ENCODE data around the gene EBP.
"Not testable (repeated sequence)": the region's sequence is repeated elsewhere in the genome, so short reads cannot be mapped to it uniquely, and the experiment has no call there.

Gene EBP

DNA sequence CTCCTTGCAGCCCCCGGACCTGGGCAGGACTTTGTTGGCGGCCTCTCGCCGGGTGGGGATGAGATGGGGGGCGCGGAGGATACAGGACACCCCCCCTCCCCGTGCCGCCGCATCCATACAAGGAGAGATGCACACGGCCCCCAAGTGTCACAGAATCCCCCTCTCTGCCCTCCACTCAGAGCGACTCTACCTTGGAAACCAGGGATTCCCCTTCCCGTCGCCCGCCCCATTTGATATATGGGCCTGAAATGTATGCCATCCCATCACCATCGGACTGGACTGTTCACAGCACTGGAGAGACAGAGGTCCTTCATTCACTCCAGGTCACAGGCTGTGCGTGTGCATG lies 12.4 kb upstream of the EBP start:
- no peak for DNase-seq
- H3K27me3 Mint-ChIP-seq: no peaks in the 10 kb centered on the region
- H3K4me1 Mint-ChIP-seq: peaks cover 13% of the 10 kb centered on the region
- H3K27ac Mint-ChIP-seq: peak overlapping the region; percentile 77
- ATAC-seq: peak; percentile 12
- peak overlapping the region; percentile 89 for H3K4me3 Mint-ChIP-seq
- no peaks in the 10 kb centered on the region for H3K9me3 Mint-ChIP-seq
- peaks cover 2% of the 10 kb centered on the region for H3K36me3 Mint-ChIP-seq (ENCODE audit: low read depth)

DNA sequence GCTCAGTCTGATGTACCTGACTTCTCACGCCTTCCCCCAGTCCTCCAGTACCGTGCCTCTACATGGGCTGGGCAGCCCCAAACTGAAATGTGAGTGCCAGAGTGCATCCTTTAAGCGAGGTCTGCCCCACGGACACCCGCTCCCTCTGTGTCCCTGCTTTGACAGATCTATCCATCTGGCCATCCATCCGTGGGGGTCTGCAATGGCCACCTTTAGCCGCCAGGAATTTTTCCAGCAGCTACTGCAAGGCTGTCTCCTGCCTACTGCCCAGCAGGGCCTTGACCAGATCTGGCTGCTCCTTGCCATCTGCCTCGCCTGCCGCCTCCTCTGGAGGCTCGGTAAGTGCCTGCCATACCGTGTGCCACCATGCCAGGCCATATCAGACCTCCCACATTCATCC lies 12.0 kb upstream of the EBP start:
- Mint-ChIP-seq H3K4me3 (peak overlapping the region; percentile 89), H3K27ac (peak overlapping the region; percentile 77), H3K27me3 (no peaks in the 10 kb centered on the region), H3K9me3 (no peaks in the 10 kb centered on the region), H3K36me3 (ENCODE audit: low read depth) (peaks cover 4% of the 10 kb centered on the region), H3K4me1 (peaks cover 13% of the 10 kb centered on the region)
- ATAC-seq (peak; percentile 37), DNase-seq (no peak)

DNA sequence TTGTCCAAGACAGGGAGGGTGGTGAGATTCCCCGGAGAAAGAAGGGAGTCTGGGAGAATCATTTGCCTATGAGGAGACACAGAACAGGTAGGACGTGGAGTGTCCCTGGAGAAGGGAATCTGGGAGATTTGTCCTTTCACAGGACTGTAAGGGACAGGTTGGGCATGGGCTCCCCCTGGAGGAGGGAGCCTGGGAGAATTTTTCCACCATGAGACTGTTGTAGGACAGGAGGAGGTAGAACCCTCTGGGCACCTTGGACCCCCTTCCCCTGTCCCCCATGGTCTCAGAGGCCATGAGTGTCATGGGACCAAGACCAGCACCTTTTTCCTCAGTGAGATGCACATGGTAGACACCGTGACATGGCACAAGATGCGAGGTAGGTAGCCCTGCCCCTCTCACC lies 10.0 kb upstream of the EBP start:
- Mint-ChIP-seq H3K27me3 (no peaks in the 10 kb centered on the region), H3K4me1 (peaks cover 13% of the 10 kb centered on the region), H3K27ac (no peak overlapping the region), H3K4me3 (no peak overlapping the region), H3K36me3 (ENCODE audit: low read depth) (peaks cover 6% of the 10 kb centered on the region), H3K9me3 (no peaks in the 10 kb centered on the region)
- DNase-seq: no peak
- ATAC-seq: no peak

DNA sequence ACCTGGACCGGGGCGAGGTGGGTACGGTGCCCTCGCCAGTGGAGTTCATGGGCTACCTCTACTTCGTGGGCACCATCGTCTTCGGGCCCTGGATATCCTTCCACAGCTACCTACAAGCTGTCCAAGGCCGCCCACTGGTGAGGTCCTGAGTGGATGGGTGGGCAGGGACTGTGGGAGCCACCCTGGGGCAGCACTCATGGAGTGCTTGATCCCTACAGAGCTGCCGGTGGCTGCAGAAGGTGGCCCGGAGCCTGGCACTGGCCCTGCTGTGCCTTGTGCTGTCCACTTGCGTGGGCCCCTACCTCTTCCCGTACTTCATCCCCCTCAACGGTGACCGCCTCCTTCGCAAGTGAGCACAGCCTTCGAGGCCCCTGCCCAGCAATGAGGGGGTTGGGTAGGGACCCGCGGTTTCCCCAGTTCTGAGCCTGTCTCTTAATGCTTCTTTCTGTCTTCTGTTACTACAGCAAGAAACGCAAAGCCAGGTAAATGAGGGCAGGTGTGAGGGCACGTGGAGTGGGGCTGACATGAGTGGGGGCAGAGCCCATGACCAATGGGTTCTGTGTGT lies 9.2 kb upstream of the EBP start:
- Mint-ChIP-seq H3K36me3 (ENCODE audit: low read depth) (peaks cover 6% of the 10 kb centered on the region), H3K4me1 (peaks cover 16% of the 10 kb centered on the region), H3K27me3 (no peaks in the 10 kb centered on the region), H3K9me3 (no peaks in the 10 kb centered on the region), H3K27ac (no peak overlapping the region), H3K4me3 (no peak overlapping the region)
- no peak for ATAC-seq
- DNase-seq: no peak

DNA sequence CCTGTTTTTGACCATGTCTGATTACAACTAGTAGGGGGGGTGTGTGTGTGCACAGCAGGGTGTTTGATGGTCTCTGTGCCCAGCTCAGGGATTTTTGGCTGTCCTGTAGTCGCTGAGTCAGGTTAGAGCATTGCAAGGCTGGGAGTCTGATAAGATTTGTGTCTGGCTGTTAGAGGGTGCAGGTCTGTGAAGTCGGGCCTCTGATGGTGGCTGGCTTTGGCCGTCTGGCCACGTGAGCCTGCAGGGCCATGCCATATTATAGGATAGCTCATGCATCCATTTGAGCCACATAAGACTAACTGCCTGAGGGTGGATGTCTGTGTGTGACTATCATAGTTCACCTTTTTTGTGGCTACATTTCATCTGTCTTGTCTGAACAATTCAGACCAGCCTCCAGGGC lies 7.9 kb upstream of the EBP start:
- no peaks in the 10 kb centered on the region for H3K9me3 Mint-ChIP-seq
- no peak overlapping the region for H3K4me3 Mint-ChIP-seq
- DNase-seq (no peak), ATAC-seq (no peak)
- H3K27me3 Mint-ChIP-seq: no peaks in the 10 kb centered on the region
- H3K27ac Mint-ChIP-seq: no peak overlapping the region
- H3K4me1 Mint-ChIP-seq: peaks cover 16% of the 10 kb centered on the region
- H3K36me3 Mint-ChIP-seq (ENCODE audit: low read depth): peaks cover 6% of the 10 kb centered on the region

DNA sequence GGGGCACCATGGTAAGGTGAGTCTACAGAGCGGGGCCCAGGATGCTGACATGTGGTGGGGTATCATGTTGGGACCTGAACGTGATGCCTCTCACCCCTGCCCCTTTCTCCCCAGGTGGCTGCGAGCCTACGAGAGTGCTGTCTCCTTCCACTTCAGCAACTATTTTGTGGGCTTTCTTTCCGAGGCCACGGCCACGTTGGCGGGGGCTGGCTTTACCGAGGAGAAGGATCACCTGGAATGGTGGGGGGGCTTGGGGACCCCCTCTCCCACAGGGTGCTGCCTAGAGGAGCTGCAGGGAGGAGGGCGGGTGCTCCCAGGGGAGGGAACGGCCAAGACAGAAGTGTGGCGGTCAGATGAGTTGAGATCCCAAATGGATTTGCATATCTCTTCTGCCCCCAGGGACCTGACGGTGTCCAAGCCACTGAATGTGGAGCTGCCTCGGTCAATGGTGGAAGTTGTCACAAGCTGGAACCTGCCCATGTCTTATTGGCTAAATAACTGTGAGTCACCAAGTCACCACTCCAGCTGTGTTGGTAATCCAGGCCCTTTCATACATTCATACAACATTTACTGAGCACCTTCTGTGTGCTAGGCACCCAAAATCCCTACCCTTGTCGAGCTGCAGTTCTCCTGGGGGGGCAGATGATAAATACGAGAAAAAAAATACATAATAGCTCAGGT lies 7.3 kb upstream of the EBP start:
- Mint-ChIP-seq H3K36me3 (ENCODE audit: low read depth) (peaks cover 6% of the 10 kb centered on the region), H3K27ac (no peak overlapping the region), H3K4me3 (no peak overlapping the region), H3K9me3 (no peaks in the 10 kb centered on the region), H3K4me1 (peaks cover 17% of the 10 kb centered on the region), H3K27me3 (no peaks in the 10 kb centered on the region)
- DNase-seq: no peak
- no peak for ATAC-seq

DNA sequence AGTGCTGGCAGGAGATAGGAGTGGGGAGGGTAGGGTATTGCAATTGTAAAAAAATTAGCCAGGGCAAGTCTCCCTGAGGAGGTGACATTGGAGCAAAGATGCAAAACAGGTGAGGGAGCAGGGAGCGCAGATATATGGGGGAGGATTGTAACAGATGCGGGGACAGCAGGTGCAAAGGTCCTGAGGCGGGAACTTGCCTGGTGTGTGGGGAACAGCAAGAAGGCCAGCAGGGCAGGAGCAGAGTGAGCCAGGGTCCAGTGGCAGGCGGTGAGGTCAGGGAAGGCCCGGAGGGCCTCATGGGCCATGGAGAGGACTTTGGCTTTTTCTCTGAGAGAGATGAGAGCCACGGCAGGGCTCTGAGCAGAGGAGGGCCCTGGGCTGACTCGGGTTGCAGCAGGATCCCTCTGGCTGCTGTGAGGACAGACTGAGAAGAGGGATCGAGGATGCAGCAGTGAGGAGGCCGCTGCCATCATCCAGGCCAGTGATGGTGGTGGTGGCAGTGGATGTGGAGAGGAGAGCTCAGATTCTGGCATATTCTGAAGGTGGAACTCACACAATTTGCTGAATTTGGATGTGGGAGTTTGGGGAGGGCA lies 6.6 kb upstream of the EBP start:
- Mint-ChIP-seq H3K36me3 (ENCODE audit: low read depth) (peaks cover 6% of the 10 kb centered on the region), H3K4me3 (no peak overlapping the region), H3K9me3 (no peaks in the 10 kb centered on the region), H3K27me3 (no peaks in the 10 kb centered on the region), H3K27ac (no peak overlapping the region), H3K4me1 (peaks cover 15% of the 10 kb centered on the region)
- ATAC-seq (no peak), DNase-seq (no peak)

DNA sequence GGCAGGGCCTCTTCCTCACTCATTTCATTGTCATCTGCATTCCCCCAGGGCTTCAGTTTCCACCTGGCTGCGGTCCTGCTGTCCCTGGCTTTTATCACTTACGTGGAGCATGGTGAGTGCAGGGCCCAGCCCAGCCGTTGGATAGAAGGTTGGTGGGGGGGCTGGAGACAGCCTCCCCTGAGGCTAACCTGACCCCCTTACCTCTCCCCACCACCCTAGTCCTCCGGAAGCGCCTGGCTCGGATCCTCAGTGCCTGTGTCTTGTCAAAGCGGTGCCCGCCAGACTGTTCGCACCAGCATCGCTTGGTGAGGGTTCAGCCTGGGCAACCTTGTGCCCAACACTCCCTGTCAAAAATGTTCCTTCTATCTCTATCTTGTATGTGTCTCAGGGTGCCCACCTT lies 5.8 kb upstream of the EBP start:
- no peak overlapping the region for H3K4me3 Mint-ChIP-seq
- no peaks in the 10 kb centered on the region for H3K9me3 Mint-ChIP-seq
- ATAC-seq: no peak
- no peaks in the 10 kb centered on the region for H3K27me3 Mint-ChIP-seq
- peaks cover 5% of the 10 kb centered on the region for H3K36me3 Mint-ChIP-seq (ENCODE audit: low read depth)
- H3K4me1 Mint-ChIP-seq: peaks cover 17% of the 10 kb centered on the region
- no peak for DNase-seq
- no peak overlapping the region for H3K27ac Mint-ChIP-seq

DNA sequence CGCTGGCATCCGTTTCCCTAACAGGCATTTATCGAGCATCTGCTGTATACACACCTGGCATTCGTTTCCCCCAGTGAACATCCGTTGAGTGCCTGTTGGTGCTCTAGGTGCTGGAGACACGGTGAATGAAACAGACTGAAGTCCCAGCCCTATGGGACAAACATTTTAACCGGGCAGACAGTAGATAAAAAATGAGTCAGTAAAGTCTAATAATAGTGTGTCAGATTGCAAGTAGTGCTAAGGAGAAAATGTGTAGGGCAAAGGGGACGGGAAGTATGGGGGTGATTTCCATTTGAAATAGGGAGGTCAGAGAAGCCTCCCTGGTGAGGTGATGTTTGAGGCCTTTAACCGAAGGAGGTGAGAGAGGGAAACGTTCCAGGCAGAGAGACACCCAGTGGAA lies 5.3 kb upstream of the EBP start:
- no peak for ATAC-seq
- peaks cover 5% of the 10 kb centered on the region for H3K36me3 Mint-ChIP-seq (ENCODE audit: low read depth)
- H3K27ac Mint-ChIP-seq: no peak overlapping the region
- no peaks in the 10 kb centered on the region for H3K27me3 Mint-ChIP-seq
- no peak for DNase-seq
- H3K4me1 Mint-ChIP-seq: peaks cover 22% of the 10 kb centered on the region
- H3K4me3 Mint-ChIP-seq: no peak overlapping the region
- H3K9me3 Mint-ChIP-seq: no peaks in the 10 kb centered on the region

DNA sequence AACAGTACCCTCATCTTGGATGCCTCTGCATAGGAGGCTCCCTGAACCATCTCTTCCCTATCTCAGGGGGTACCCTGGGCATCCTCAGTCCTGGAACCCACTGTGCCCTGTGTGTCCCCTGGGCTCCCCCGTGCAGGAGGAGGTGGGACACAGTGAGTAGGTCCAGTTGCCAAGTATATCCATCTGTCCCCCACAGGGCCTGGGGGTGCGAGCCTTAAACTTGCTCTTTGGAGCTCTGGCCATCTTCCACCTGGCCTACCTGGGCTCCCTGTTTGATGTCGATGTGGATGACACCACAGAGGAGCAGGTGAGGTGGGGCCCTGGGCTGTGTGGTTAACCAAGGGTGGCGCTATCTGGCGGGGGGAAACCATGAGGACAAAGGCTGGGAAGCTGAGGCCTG lies 4.6 kb upstream of the EBP start:
- Mint-ChIP-seq H3K4me1 (peaks cover 23% of the 10 kb centered on the region), H3K4me3 (no peak overlapping the region), H3K27ac (no peak overlapping the region), H3K27me3 (no peaks in the 10 kb centered on the region), H3K36me3 (ENCODE audit: low read depth) (peaks cover 5% of the 10 kb centered on the region), H3K9me3 (no peaks in the 10 kb centered on the region)
- DNase-seq: no peak
- no peak for ATAC-seq

DNA sequence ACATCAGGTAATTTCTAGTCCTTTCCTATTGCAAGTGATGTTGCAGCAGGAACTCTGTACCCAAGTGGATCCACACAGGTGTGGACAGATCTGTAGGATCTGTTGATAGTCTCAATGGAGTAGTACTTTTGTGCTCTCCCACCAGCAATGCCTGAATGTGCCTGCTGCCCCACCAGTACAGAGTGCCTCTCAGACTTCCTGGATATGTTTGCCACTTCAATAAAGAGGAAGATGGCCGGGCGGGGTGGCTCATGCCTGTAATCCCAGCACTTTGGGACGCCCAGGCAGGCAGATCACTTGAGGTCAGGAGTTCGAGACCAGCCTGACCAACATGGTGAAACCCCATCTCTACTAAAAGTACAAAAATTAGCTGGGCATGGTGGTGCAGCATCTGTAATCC lies 2.1 kb upstream of the EBP start:
- not testable (repeated sequence) for H3K27ac Mint-ChIP-seq; H3K36me3 Mint-ChIP-seq (ENCODE audit: low read depth); H3K9me3 Mint-ChIP-seq

DNA sequence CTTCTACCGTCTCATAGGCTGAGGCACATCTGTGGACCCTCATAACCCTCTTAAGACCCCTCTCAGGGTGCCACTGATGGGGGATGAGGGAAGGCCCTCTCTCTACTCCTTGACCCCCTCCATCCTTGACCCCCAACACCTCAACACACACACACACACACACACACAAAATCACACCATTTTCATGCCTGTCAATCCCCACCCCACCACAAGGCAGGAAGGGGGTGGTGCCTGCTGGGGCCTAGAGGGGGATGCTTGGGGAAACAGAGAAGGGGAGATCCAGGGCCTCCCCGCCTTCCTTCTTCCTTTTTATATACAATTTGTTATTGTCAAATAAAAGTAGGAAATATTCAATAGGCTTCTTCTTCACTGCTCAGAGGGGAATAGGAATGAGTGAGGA lies 1.2 kb upstream of the EBP start:
- ATAC-seq: no peak
- Mint-ChIP-seq H3K4me1 (peaks cover 32% of the 10 kb centered on the region), H3K4me3 (peak overlapping the region; percentile 87), H3K9me3 (no peaks in the 10 kb centered on the region), H3K27me3 (no peaks in the 10 kb centered on the region), H3K27ac (peak overlapping the region; percentile 98), H3K36me3 (ENCODE audit: low read depth) (peaks cover 8% of the 10 kb centered on the region)
- no peak for DNase-seq

More for the DNA sequence above, 2.1 kb upstream of the EBP start:
- H3K4me1 Mint-ChIP-seq: peaks cover 28% of the 10 kb centered on the region
- not testable (repeated sequence) for H3K4me3 Mint-ChIP-seq, H3K27me3 Mint-ChIP-seq, DNase-seq, ATAC-seq

DNA sequence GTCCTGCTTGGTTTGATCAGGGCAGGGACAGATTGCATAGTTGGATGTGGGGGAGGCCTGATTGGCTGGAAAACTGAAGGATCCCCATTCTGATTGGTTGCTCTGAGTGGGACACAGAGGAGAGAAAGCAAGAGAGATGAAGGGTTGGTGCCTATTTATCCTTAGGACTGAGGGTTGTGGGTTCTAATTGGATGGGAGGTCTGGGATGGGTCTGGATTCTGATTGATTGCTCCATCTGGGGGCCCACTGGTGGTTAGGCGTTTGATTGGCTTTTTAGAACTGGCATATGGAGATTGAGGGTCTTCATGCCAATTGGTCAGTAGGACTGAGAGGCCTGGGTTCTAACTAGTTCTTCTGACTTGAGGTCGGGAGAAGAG lies 644 bp upstream of the EBP start:
- peaks cover 33% of the 10 kb centered on the region for H3K4me1 Mint-ChIP-seq

DNA sequence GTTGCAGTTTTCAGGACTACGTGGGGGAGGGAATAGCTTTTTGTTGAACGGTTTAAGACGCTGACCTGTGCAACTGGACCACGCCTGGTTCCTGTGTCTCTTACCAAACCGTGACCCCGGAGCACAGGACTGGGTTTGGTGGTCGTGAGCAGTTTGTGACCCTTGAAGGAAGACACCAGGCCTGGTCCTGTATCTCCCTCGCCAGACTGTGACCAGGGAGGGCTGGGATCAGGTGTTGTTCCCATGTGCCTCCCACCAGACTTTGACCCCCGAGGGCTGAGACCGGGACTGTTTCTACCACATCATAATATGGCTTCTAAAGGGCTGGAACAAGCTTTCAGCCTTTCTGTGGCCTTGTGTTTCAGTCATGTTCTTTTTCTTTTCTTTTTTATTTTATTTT lies 683 bp downstream of the EBP start:
- Mint-ChIP-seq H3K4me1 (peaks cover 37% of the 10 kb centered on the region), H3K9me3 (no peaks in the 10 kb centered on the region), H3K27ac (peak overlapping the region; percentile 88), H3K36me3 (ENCODE audit: low read depth) (peaks cover 18% of the 10 kb centered on the region), H3K4me3 (peak overlapping the region; percentile 87), H3K27me3 (no peaks in the 10 kb centered on the region)
- no peak for ATAC-seq
- no peak for DNase-seq

More for the DNA sequence above, 644 bp upstream of the EBP start:
- Mint-ChIP-seq H3K9me3 (no peaks in the 10 kb centered on the region), H3K36me3 (ENCODE audit: low read depth) (peaks cover 9% of the 10 kb centered on the region), H3K27me3 (no peaks in the 10 kb centered on the region), H3K27ac (peak overlapping the region; percentile 98), H3K4me3 (peak overlapping the region; percentile 87)
- DNase-seq: no peak
- ATAC-seq: no peak

DNA sequence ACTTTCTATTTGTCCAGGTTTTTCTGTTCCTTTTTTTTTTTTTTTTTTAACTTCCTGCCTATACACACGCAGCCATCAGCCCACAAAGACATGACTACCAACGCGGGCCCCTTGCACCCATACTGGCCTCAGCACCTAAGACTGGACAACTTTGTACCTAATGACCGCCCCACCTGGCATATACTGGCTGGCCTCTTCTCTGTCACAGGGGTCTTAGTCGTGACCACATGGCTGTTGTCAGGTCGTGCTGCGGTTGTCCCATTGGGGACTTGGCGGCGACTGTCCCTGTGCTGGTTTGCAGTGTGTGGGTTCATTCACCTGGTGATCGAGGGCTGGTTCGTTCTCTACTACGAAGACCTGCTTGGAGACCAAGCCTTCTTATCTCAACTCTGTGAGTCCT lies 2.1 kb downstream of the EBP start:
- Mint-ChIP-seq H3K36me3 (ENCODE audit: low read depth) (peaks cover 26% of the 10 kb centered on the region), H3K9me3 (no peaks in the 10 kb centered on the region), H3K27ac (no peak overlapping the region), H3K4me1 (peaks cover 37% of the 10 kb centered on the region), H3K4me3 (peak overlapping the region; percentile 63), H3K27me3 (no peaks in the 10 kb centered on the region)
- DNase-seq: no peak
- ATAC-seq: no peak
